ENCODE measurements around the gene OTUD7B. TPM values are rescaled to one million over a fixed set of nuclear protein-coding genes. Genes with fewer than 3 reads are reported as not detected.

OTUD7B gene
- total and polyA plus RNA-seq, 9 of the 15 experiments (the other 6 are each of a cell fraction or from before 2014, with no cell fraction given) = 0.96 to 18.8 (median 7.4) TPM

GRCh38 chr1:149927563-149928400 is 82.7 kb downstream of the OTUD7B start, which contains the start of gene SF3B4:
Gene SF3B4 (minus strand): TSS chr1:149927803. CDS start chr1:149927759, 44 bp downstream.
- Histone ChIP-seq H3K9me1 (ENCODE audit: control insufficient read depth, insufficient read depth, low read length) (no peaks in the 10 kb centered on the region), H3K4me2 (ENCODE audit: insufficient read depth, low read length) (peak within 1 kb of the TSS; percentile 96), H3K9ac (ENCODE audit: insufficient read depth in 1 of 2, low read depth in 2 of 2, low read length in 2 of 2) (peak within 1 kb of the TSS; percentile 76 to 94), H2AFZ (ENCODE audit: low read depth, low read length) (peak within 1 kb of the TSS; percentile 82), H3K9me3 (replicated peaks; ENCODE audit: control insufficient read depth, insufficient read depth, low read depth, low read length) (no peaks in the 10 kb centered on the region), H3K4me3 (peak within 1 kb of the TSS; percentile 93), H4K20me1 (replicated peaks; ENCODE audit: control insufficient read depth, insufficient read depth, low read length) (no peaks in the 10 kb centered on the region), H3K27me3 (ENCODE audit: control insufficient read depth in 2 of 2, insufficient read depth in 2 of 2, low read length in 2 of 2) (no peaks in the 10 kb centered on the region), H3K27ac (ENCODE audit: extremely low read depth, low read depth, low read length) (peak within 1 kb of the TSS; percentile 73), H3K79me2 (ENCODE audit: control insufficient read depth, insufficient read depth, low read length) (peaks cover 36% of the 10 kb centered on the region), H3K4me1 (replicated peaks in 1 of 2; ENCODE audit: control insufficient read depth in 2 of 2, insufficient read depth in 2 of 2, low read length in 2 of 2) (peaks cover 22 to 23% of the 10 kb centered on the region in 2 experiments), H3K36me3 (ENCODE audit: control insufficient read depth, insufficient read depth, low read length) (peaks cover 41% of the 10 kb centered on the region)
- FAIRE-seq (peak; percentile 92), DNase-seq (ENCODE audit: extremely low read depth in 1 of 4, low spot score in 3 of 4) (peak; percentile 89 to 96 (median 90)), ATAC-seq (peak; percentile 99)
- in situ Hi-C loops (cut with MboI) = no loop called here
- intact Hi-C loops (cut with micrococcal nuclease) = loop anchor here (1.0 kb wide), 1 partner anchor 39 kb away; no protein-coding TSS in a partner anchor
- TSS peak; percentile 98 for BruUV-seq (replicated peaks)
- POLR2A ChIA-PET = interaction anchor here (0.6 to 3.5 kb wide), 12 partner anchors 9 to 1053 kb away, joined by 3 to 28 read pairs (median 3); partner anchors contain the start of genes MTMR11 and VPS45
- WGBS (ENCODE audit: insufficient coverage, low coverage, missing lambda C conversion rate) = 1% methylated on average over 45 of the region's 47 CpGs
- CTCF ChIA-PET (ENCODE audit: low intra/inter-chr PET ratio) = no interaction called here
- no peak for TF ChIP-seq RBM22 (IDR thresholded peaks at IDR 0.05; ENCODE audit: low read depth, low read length, poor library complexity, severe bottlenecking)
- TF ChIP-seq LCOR (CRISPR knock-in tag; IDR thresholded peaks at IDR 0.05) = 0 out of 2 replicates have a peak, but pooled peaks have one; percentile 37
- peak; percentile 35 for TF ChIP-seq FIP1L1 (IDR thresholded peaks at IDR 0.05; ENCODE audit: low read depth, low read length, poor library complexity, severe bottlenecking)
- TF ChIP-seq MXD1 (CRISPR knock-in tag; IDR thresholded peaks at IDR 0.05; ENCODE audit: borderline replicate concordance, poor library complexity, severe bottlenecking) = no peak
- 0 out of 4 replicates have a peak, but pooled peaks have one; percentile 18 to 32 for TF ChIP-seq NRF1 (conservative IDR thresholded peaks at IDR 0.05 in 1 of 2, IDR thresholded peaks at IDR 0.05 in 1 of 2)
- TF ChIP-seq ZC3H11A (IDR thresholded peaks at IDR 0.05; ENCODE audit: low read depth, low read length) = no peak
- TF ChIP-seq ATF7 (IDR thresholded peaks at IDR 0.05) = peak; percentile 56; the same call in 1 of the 2 replicates
- no peak for TF ChIP-seq ZZZ3 (IDR thresholded peaks at IDR 0.05)
- TF ChIP-seq MTA2 (IDR thresholded peaks at IDR 0.05; ENCODE audit: low read depth) = peak; percentile 77
- TF ChIP-seq POLR2A (conservative IDR thresholded peaks at IDR 0.05) = peak; percentile 95
- TF ChIP-seq ZBTB40 (IDR thresholded peaks at IDR 0.05) = peak; percentile 98
- no peak for TF ChIP-seq ZBTB40 (CRISPR knock-in tag; IDR thresholded peaks at IDR 0.05)
- TF ChIP-seq TSC22D4 (tag; IDR thresholded peaks at IDR 0.05) = no peak

All from K562 (cell line).